DMS 273 (cell line): ENCODE data around the gene SLC38A2.
"Not testable (repeated sequence)": the region's sequence is repeated elsewhere in the genome, so short reads cannot be mapped to it uniquely, and the experiment has no call there.

Source experiments
- DNase-seq: peaks from one replicate; lab custom pipeline; 2025; ENCODE audit not compliant: unreplicated experiment; lab: John Stamatoyannopoulos, UW

Gene SLC38A2

GRCh38 chr12:46332260-46332659, 40.3 kb downstream of the SLC38A2 start:
- no peak for DNase-seq

GRCh38 chr12:46325075-46325474, 47.5 kb downstream of the SLC38A2 start:
- not testable (repeated sequence) for DNase-seq

GRCh38 chr12:46320731-46321130, 51.8 kb downstream of the SLC38A2 start:
- DNase-seq, result no peak

- DNase-seq, result no peak
These were observed 54.5 kb downstream of the SLC38A2 start for GRCh38 chr12:46318037-46318436.
